Body of pancreas (tissue), 4 donors: ENCODE measurements around the gene VMP1.

Experiments used
- CTCF ChIP-seq, 7 experiments: fragments of 450-650 bp in 4 of 7; fragments of 200-600 bp in 3 of 7; sonication (generic) in 3 of 7; IDR thresholded peaks; one replicate each; pipeline ENCODE4 v1.5.1; 2016 to 2019; ENCODE audit warnings: antibody characterized with exemption in 7 of 7
- POLR2A ChIP-seq, 3 donors: fragments of 450-650 bp; IDR thresholded peaks; one replicate each; pipeline ENCODE4 v1.6.1; 2016; ENCODE audit warnings: antibody characterized with exemption in 3 of 3, mild to moderate bottlenecking in 2 of 3

- TF ChIP-seq CTCF (IDR thresholded peaks at IDR 0.05) = no peak
- no peak for TF ChIP-seq POLR2A (IDR thresholded peaks at IDR 0.05)
Measured at GRCh38 chr17:59760160-59760559, 52.7 kb downstream of the VMP1 start.
